HUDEP-2 (cell line): ENCODE data around the gene NRXN2.
A peak's percentile ranks its signal among the peaks of the same experiment; 100 is the strongest.
"Not testable (repeated sequence)": the region's sequence is repeated elsewhere in the genome, so short reads cannot be mapped to it uniquely, and the experiment has no call there.

Experiments
- DNase-seq, 76 experiments: peaks; one replicate each; lab custom pipeline; 2025; ENCODE audit not compliant: unreplicated experiment in 76 of 76; lab: John Stamatoyannopoulos, UW

The NRXN2 gene

DNA sequence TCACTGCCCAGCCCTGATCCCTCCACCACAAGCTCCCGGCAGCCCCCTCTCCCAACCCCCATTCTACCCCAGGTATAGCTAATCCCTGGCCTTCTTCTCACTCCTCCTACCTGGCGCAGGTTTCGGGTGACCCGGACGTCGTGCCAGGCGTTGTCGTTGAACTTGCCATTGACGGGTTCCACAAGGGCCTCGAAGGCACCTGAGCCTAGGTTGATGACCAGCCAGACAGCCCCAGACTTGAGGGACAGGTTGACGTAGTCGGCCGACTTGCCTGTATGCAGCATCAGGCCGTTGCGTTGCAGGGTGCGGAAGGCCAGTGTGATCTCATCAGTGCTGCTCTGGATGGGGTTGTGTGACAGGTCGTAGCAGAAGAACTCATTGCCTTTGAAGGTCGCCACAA is 37.5 kb downstream of the NRXN2 start:
- DNase-seq: no peak

GRCh38 chr11:64684357-64684756 is 38.6 kb downstream of the NRXN2 start:
- DNase-seq: no peak

- DNase-seq: no peak
Measured at GRCh38 chr11:64681171-64681570, 41.8 kb downstream of the NRXN2 start.

- no peak for DNase-seq
Measured at GRCh38 chr11:64679846-64680245, 43.2 kb downstream of the NRXN2 start.

DNA sequence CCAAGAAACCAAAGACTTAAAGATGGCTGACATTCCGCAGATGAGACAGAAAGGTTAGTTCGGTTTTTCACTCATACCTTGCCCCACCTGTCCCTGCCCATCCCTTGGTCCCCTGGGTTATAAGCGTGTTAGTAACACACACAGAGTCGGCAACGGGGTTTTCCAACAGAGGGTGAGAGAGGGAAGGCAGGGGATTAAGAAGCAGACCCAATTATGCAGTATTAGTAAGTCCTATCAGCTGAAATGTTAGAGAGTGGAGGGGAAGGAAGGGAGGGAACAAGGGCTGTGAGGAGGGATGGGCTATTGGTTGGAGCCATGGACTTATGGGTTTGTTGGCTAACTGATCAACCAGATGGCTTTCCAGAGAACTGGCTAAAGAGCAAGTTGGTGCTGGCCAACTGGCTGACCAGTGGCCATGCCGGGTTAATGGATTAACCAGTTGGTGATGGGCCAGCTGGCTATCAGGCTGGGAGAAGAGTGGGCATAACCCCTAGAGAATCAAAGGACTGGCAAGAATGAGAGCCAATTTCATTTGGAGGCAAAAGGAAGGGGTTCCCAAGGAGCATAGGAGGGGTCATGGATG is 45.5 kb downstream of the NRXN2 start:
- DNase-seq: no peak

GRCh38 chr11:64676261-64676615 is 46.8 kb downstream of the NRXN2 start:
- no peak for DNase-seq

GRCh38 chr11:64675450-64676260 is 47.3 kb downstream of the NRXN2 start:
- DNase-seq: no peak

DNA sequence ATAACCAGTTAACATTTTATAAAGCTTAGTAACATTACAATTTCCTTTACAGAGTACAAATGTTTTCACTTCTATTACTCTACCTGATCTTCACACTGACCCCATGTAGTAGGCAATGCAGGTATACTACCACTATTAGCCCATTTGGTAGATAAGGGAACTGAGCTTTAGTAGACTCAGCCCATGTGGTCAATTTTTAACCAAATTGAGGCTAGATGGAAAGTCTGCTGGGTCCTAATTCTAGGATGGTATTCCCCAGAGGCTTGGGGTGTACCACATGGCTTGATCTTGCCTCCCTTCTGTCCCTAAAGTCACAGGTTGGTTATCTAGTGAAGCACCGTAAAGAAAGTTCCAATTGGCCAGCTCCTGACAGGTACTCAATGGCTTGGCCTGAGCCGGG is 48.2 kb downstream of the NRXN2 start:
- DNase-seq: no peak

- DNase-seq: no peak
Measured at GRCh38 chr11:64673279-64673678, 49.7 kb downstream of the NRXN2 start.

- DNase-seq: no peak
Measured at GRCh38 chr11:64672875-64673274, 50.1 kb downstream of the NRXN2 start.

- no peak for DNase-seq
Measured at GRCh38 chr11:64670975-64671374, 52.0 kb downstream of the NRXN2 start.

DNA sequence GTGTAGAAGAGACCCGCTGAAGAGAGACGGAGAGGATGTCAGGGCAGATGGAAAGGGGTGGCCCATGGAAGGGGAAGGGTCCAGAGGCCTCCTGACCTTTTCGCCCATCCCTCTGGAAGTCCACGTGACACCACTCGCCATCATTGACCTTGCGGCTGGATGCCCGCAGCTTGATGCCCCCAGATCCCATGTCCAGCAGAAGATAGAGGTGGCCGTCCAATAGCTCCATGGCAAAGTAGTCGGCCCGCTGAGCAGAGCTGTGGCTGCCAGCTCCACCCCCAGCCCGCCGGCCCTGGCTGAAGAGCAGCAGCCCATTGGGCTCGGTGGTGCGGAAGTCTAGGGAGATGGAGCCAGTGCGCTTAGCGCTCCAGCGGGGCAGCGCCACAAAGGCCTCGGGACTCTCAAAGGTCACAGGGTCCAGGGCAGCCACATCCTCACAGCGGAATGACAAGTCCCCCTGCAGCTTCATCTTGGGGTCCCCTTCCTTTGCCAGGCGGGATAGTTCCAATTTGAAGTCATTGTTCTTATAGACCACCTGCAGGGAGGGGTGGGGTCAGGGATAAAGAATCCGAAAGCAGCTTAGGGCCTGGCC is 55.7 kb downstream of the NRXN2 start:
- no peak for DNase-seq

DNA sequence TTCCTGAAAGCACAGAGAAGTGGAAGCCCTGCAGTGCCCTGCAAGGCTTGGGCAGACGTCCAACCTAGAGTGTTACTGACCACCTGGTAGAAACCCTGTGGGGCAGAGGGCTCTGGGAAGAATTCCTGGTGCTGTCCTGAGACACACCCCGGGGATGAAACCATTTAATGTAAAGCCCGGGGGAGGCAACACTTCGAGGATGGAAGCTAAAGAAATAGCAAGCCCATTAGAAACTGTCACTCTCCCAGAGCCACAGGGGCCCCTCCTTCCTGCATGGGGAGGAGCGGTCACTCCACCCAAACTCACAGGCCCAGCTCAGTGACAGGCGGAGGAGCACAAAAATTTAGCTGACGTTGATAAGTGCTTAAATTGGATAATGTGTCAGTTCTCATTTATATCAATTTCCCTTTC is 57.6 kb downstream of the NRXN2 start:
- DNase-seq: peak in 9 of 76 experiments; percentile 2 to 38 (median 14)

DNA sequence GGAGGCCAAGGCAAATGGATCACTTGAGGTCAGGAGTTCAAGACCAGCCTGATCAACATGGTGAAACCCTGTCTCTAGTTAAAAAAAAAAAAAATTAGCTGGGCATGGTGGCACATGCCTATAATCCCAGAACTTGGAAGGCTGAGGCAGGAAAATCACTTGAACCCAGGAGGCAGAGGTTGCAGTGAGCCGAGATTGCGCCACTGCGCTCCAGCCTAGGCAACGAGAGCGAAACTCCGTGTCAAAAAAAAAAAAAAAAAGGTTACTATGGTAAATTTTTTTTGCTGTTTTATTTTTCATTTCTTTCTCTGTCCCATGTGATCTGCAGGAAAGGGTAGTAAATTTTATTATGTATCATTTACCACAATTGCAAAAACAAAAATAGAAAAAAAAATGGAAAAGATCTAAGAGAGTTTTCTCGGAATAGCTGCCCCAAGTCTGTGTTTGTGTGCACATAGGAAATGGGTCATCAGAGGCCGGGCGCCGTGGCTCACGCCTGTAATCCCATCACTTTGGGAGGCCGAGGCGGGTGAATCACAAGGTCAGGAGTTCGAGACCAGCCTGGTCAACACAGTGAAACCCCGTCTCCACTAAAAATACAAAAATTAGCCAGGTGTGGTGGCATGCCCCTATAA is 58.6 kb downstream of the NRXN2 start:
- DNase-seq: not testable (repeated sequence)

GRCh38 chr11:64663656-64664055 is 59.3 kb downstream of the NRXN2 start:
- no peak for DNase-seq

DNA sequence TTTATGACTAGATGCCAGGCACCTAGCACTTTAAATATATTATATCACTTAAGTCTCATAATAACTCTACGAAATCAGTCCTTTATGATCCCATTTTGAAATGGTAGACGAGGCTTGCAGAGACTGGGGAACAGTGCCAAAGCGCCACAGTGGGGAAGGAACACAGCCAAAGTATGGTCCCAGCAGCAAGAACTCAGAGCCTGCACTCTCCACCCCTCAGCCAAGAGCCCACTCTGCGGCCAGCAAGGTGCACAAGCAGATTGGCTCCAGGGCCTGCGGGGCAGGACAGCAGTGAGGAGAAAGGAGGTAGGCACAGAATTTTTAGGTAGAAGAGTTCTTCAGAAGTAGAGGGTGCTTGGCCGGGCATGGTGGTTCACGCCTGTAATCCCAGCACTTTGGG is 61.4 kb downstream of the NRXN2 start:
- no peak for DNase-seq

DNA sequence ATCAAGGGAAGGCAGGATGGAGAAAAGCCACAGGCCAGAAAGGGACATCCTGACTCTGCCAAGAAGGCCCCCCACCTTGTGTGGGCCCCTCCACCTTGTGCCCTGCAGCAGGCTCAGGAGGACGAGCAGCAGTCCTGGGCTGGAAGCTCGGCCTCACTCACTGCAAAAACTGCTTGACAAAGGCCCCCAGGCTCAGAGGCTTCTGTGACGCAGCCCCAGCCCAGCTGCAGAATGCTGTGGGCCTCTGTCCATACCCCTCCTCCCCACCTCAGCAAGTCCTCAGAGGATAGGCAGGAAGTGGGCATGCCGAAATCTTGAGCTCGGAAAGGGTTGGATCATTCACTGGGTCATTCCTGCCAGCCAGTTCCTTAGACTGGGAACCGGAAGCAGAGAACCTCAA is 61.9 kb downstream of the NRXN2 start:
- DNase-seq: no peak

DNA sequence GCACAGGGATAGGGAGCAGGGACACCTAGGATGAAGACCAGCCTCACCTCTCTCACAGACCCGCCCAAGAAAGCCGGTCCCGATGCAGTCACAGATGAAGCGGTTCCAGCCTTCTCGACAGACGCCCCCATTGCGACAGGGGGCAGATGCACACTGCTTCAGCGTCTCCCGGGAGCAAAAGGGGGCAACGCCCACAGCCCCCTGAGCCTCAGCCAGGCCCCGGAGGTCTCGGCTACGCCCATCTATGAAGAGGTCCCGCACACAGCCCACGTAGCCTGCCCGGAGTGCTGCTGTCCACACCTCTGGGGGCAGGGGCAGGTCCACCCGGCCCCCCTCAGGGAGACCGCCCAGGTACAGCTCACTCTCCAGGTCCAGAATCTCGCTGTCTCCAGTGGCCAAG is 62.3 kb downstream of the NRXN2 start:
- no peak for DNase-seq

DNA sequence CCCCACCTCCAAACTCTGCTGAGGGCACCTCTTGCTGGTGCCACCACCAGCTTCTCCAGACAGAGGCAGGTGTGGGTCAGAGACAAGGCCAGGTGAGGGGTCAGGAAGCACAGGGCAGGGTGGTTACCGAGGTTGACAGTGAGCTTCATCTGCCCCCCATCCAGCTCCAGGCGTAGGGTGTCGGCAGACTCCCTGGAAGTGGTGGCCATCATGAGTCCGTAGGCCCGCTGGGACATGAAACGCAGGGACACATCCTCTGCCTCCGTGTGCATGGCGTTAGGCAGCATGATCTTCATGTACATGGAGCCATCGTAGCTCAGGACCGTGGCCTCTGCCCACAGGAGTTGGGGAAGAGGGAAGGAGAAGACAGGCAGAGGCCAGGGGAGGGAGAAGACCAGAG is 62.8 kb downstream of the NRXN2 start:
- no peak for DNase-seq

DNA sequence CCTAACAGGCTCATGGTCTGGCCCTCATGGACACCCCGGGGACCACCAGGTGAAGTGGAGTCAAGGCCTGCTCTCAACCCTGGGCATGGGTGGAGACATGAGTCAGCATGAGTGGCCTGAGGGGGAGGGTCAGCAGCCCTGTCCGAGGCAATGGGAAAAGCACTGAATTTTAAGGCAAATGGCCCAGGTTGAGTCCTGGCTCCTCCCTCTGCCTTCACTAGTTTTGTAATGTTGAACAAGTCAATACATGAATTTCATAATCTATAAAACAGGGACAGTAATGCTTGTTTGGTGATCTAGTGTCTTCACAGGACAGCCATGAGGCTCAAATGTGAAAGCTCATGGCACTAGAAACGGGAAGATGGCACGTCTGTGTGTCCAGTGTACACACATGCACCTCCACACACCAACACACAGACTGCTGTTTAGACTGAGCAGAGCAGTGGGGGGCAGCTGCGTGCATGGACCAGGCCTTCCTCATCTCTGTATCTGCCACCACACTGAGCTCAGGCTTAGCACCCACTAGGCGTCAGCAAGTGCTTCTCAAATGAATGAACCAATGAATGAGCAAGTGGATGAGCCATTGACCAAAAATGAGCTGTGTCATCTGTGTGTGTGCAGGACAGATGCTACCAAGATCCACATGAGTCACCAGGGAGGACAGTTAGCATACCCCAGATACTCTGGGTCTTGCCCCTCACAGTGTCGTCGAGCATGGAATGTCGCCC is 63.4 kb downstream of the NRXN2 start:
- DNase-seq: peak in 13 of 76 experiments; percentile 7 to 63 (median 18)

DNA sequence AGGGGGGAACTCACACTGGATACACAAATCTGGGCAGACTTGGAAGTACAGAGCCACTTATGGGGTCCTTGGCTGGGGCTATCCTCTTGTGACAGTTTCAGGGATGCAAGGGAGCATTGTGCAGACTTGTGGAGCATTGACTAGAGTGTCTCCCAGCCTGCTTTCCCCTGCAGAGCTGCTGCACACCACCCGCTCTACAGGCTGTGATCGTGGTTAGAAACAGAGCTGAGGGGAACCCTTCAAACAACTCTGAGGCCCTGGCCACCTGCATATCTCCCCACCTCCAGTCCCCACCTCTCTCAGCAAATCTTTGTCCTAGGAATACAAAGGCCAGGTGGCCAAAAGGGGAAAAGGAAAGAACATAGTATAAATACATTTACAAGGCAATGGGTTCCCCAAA is 64.7 kb downstream of the NRXN2 start:
- DNase-seq: no peak
